WTC11 (cell line): ENCODE results near the gene SEMA5B. TPM values are rescaled to one million over a fixed set of nuclear protein-coding genes. Genes with fewer than 3 reads are reported as not detected.

Experiments used
- ATAC-seq: fragments of 200-7000 bp; cut with Tn5 transposase; 2 replicates; pipeline ENCODE4 v1.10.0; 2021; ENCODE audit warnings: mild to moderate bottlenecking, moderate library complexity
- CTCF ChIA-PET: fragments of 300-600 bp; sonication (Branson Sonifier 250); formaldehyde crosslinking; loops from one replicate; lab custom pipeline; 2021; ENCODE audit warnings: antibody characterized with exemption; lab: Charles Lee
- POLR2A ChIA-PET: fragments of 350-600 bp; sonication (Branson Sonifier 250); formaldehyde crosslinking; loops from one replicate; lab custom pipeline; 2021; ENCODE audit warnings: antibody characterized with exemption; lab: Charles Lee
- DNase-seq: peaks from one replicate; pipeline ENCODE4 v3.0.0; 2021; ENCODE audit warnings: low spot score
- H3K27ac Mint-ChIP-seq: 2 replicates; pipeline ENCODE4 v1.8.0; 2021; ENCODE audit warnings: mixed read lengths
- H3K27me3 Mint-ChIP-seq: 2 replicates; pipeline ENCODE4 v1.8.0; 2021; ENCODE audit warnings: low read depth, mild to moderate bottlenecking, moderate library complexity, mixed read lengths
- H3K36me3 Mint-ChIP-seq: 2 replicates; pipeline ENCODE4 v1.8.0; 2021; ENCODE audit warnings: mixed read lengths
- H3K4me1 Mint-ChIP-seq: 2 replicates; pipeline ENCODE4 v1.8.0; 2022; ENCODE audit warnings: mixed read lengths
- H3K4me3 Mint-ChIP-seq: 2 replicates; pipeline ENCODE4 v1.8.0; 2021; ENCODE audit warnings: mild to moderate bottlenecking, moderate library complexity, mixed read lengths
- H3K9me3 Mint-ChIP-seq: 2 replicates; pipeline ENCODE4 v1.8.0; 2021; ENCODE audit warnings: mixed read lengths
- ATF3 ChIP-seq: sonication (generic); formaldehyde crosslinking; conservative IDR thresholded peaks from 2 replicates; pipeline ENCODE4 v1.8.1; 2022; ENCODE audit warnings: mild to moderate bottlenecking, missing genetic modification reagents
- CREB1 ChIP-seq: sonication (generic); formaldehyde crosslinking; IDR thresholded peaks from 2 replicates; pipeline ENCODE4 v1.8.0; 2023; ENCODE audit warnings: mild to moderate bottlenecking, missing genetic modification reagents
- E2F1 ChIP-seq: sonication (generic); formaldehyde crosslinking; IDR thresholded peaks from 2 replicates; pipeline ENCODE4 v1.8.0; 2022; ENCODE audit warnings: mild to moderate bottlenecking, missing genetic modification reagents
- FOXP1 ChIP-seq: sonication (generic); formaldehyde crosslinking; IDR thresholded peaks from 2 replicates; pipeline ENCODE4 v1.8.0; 2022; ENCODE audit warnings: missing genetic modification reagents, mild to moderate bottlenecking, moderate library complexity, borderline replicate concordance
- JUN ChIP-seq: sonication (generic); formaldehyde crosslinking; IDR thresholded peaks from 2 replicates; pipeline ENCODE4 v1.8.0; 2023; ENCODE audit warnings: mild to moderate bottlenecking, missing genetic modification reagents
- KAT7 ChIP-seq: sonication (generic); formaldehyde crosslinking; IDR thresholded peaks from 2 replicates; pipeline ENCODE4 v1.8.1; 2023; ENCODE audit warnings: missing genetic modification reagents, mild to moderate bottlenecking, borderline replicate concordance
- NFATC4 ChIP-seq: fragments of 250-450 bp; sonication (Bioruptor Pico); IDR thresholded peaks from 2 replicates; pipeline ENCODE4 v1.9.0; 2021; ENCODE audit warnings: mild to moderate bottlenecking
- NR3C1 ChIP-seq: sonication (generic); formaldehyde crosslinking; conservative IDR thresholded peaks from 2 replicates; pipeline ENCODE4 v1.8.1; 2023; ENCODE audit warnings: low read depth, mild to moderate bottlenecking, missing genetic modification reagents
- TCF7 ChIP-seq: sonication (generic); formaldehyde crosslinking; IDR thresholded peaks from 2 replicates; pipeline ENCODE4 v1.8.0; 2022; ENCODE audit warnings: mild to moderate bottlenecking, low read depth, missing genetic modification reagents, moderate library complexity
- ZNF416 ChIP-seq: fragments of 250-450 bp; sonication (Bioruptor Pico); IDR thresholded peaks from 2 replicates; pipeline ENCODE4 v1.9.0; 2021; ENCODE audit warnings: mild to moderate bottlenecking, inconsistent platforms
- ZNF423 ChIP-seq: fragments of 250-450 bp; sonication (Bioruptor Pico); IDR thresholded peaks from 2 replicates; pipeline ENCODE4 v2.1.2; 2022; ENCODE audit warnings: mild to moderate bottlenecking, moderate library complexity
- ZNF532 ChIP-seq: fragments of 250-450 bp; sonication (Bioruptor Pico); IDR thresholded peaks from 2 replicates; pipeline ENCODE4 v1.9.0; 2021; ENCODE audit warnings: mild to moderate bottlenecking, borderline replicate concordance
- ZNF671 ChIP-seq: fragments of 250-450 bp; sonication (Bioruptor Pico); IDR thresholded peaks from 2 replicates; pipeline ENCODE4 v1.8.0; 2021; ENCODE audit warnings: mild to moderate bottlenecking
- total RNA-seq: library from RNA; stranded (reverse); gene quantifications from 3 replicates; pipeline ENCODE4 v1.2.3, GENCODE V29; 2021
- TF ChIP-seq, protein P1 (sequence below): sonication (generic); formaldehyde crosslinking; IDR thresholded peaks from 2 replicates; pipeline ENCODE4 v1.8.1; 2023; ENCODE audit warnings: mild to moderate bottlenecking, missing genetic modification reagents, borderline replicate concordance
- TF ChIP-seq, protein P2 (sequence below): sonication (generic); formaldehyde crosslinking; IDR thresholded peaks from 2 replicates; pipeline ENCODE4 v1.8.1; 2023; ENCODE audit warnings: mild to moderate bottlenecking, moderate library complexity, missing genetic modification reagents
- TF ChIP-seq, protein P3 (sequence below): sonication (generic); formaldehyde crosslinking; IDR thresholded peaks from 2 replicates; pipeline ENCODE4 v1.8.1; 2023; ENCODE audit warnings: mild to moderate bottlenecking, missing genetic modification reagents, moderate library complexity

SEMA5B gene
- total RNA-seq, 1 experiment from 2014 or later, result 20.7 TPM

GRCh38 chr3:123050666-123051065, 23.1 kb upstream of the SEMA5B start (continued):
- TF ChIP-seq, protein P1, sequence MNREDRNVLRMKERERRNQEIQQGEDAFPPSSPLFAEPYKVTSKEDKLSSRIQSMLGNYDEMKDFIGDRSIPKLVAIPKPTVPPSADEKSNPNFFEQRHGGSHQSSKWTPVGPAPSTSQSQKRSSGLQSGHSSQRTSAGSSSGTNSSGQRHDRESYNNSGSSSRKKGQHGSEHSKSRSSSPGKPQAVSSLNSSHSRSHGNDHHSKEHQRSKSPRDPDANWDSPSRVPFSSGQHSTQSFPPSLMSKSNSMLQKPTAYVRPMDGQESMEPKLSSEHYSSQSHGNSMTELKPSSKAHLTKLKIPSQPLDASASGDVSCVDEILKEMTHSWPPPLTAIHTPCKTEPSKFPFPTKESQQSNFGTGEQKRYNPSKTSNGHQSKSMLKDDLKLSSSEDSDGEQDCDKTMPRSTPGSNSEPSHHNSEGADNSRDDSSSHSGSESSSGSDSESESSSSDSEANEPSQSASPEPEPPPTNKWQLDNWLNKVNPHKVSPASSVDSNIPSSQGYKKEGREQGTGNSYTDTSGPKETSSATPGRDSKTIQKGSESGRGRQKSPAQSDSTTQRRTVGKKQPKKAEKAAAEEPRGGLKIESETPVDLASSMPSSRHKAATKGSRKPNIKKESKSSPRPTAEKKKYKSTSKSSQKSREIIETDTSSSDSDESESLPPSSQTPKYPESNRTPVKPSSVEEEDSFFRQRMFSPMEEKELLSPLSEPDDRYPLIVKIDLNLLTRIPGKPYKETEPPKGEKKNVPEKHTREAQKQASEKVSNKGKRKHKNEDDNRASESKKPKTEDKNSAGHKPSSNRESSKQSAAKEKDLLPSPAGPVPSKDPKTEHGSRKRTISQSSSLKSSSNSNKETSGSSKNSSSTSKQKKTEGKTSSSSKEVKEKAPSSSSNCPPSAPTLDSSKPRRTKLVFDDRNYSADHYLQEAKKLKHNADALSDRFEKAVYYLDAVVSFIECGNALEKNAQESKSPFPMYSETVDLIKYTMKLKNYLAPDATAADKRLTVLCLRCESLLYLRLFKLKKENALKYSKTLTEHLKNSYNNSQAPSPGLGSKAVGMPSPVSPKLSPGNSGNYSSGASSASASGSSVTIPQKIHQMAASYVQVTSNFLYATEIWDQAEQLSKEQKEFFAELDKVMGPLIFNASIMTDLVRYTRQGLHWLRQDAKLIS, result no peak
- TF ChIP-seq ZNF532 (CRISPR knock-in tag) (no peak), TCF7 (CRISPR knock-in tag) (no peak), ZNF416 (CRISPR knock-in tag) (no peak)
- TF ChIP-seq, protein P2, sequence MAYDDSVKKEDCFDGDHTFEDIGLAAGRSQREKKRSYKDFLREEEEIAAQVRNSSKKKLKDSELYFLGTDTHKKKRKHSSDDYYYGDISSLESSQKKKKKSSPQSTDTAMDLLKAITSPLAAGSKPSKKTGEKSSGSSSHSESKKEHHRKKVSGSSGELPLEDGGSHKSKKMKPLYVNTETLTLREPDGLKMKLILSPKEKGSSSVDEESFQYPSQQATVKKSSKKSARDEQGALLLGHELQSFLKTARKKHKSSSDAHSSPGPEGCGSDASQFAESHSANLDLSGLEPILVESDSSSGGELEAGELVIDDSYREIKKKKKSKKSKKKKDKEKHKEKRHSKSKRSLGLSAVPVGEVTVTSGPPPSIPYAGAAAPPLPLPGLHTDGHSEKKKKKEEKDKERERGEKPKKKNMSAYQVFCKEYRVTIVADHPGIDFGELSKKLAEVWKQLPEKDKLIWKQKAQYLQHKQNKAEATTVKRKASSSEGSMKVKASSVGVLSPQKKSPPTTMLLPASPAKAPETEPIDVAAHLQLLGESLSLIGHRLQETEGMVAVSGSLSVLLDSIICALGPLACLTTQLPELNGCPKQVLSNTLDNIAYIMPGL (CRISPR knock-in tag), result no peak

DNA sequence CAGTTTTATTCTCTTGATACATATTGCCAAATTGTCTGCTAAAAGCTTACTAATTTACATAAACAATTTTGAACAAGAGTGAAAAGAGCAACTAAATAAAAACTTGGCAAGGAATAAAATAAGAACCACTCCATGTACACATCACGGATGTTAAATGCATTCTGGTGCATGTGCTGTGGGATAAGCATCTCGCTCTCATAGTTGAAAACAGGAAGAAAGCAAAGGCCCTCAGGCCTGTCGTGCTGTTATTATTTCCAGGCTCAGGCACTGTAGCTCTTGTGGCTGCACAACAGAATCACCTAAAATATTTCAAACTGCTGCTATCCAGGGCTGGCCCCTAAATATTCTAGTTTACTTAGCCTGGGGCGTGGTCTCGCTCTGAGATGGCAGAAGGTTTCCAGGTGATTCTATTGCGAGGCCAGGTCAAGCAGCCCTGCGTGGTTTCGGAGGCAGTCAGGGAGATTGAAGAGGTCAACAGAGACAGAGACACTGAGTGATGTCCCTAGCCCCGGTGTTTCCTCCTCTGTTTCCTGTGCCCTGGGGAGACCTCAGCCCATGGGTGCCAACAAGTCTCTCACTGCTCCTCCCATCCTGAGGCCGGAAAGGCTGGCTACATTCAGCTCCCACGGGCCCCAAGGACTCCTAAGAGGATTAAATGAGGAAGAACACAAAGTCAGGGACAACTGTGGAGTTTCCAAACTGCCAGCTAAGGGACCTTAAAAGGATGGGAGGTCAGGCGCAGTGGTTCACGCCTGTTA, 21.1 kb upstream of the SEMA5B start:
- no peaks in the 10 kb centered on the region for H3K9me3 Mint-ChIP-seq
- ChIA-PET POLR2A (no interaction called here), CTCF (interaction anchor here (1.1 kb wide), 1 partner anchor 22 kb away, joined by 5 read pairs; the partner anchor contains the start of gene SEMA5B)
- no peak for ATAC-seq
- H3K27me3 Mint-ChIP-seq, result no peaks in the 10 kb centered on the region; the same call in 1 of the 2 replicates
- TF ChIP-seq ZNF671 (CRISPR knock-in tag) (no peak), E2F1 (CRISPR knock-in tag) (no peak), NR3C1 (no peak), NFATC4 (CRISPR knock-in tag) (no peak), KAT7 (no peak), JUN (CRISPR knock-in tag) (no peak), FOXP1 (no peak), CREB1 (CRISPR knock-in tag) (no peak), ATF3 (no peak), ZNF423 (CRISPR knock-in tag) (no peak)
- TF ChIP-seq, protein P3, sequence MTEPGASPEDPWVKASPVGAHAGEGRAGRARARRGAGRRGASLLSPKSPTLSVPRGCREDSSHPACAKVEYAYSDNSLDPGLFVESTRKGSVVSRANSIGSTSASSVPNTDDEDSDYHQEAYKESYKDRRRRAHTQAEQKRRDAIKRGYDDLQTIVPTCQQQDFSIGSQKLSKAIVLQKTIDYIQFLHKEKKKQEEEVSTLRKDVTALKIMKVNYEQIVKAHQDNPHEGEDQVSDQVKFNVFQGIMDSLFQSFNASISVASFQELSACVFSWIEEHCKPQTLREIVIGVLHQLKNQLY (CRISPR knock-in tag), result no peak
- peaks cover 20% of the 10 kb centered on the region for H3K4me1 Mint-ChIP-seq
- DNase-seq, result no peak
- H3K27ac Mint-ChIP-seq, result no peak overlapping the region
- H3K36me3 Mint-ChIP-seq, result no peaks in the 10 kb centered on the region
- H3K4me3 Mint-ChIP-seq, result no peak overlapping the region
